HuH-7 (cell line): ENCODE measurements around the gene CASQ1.

Source experiments
- DNase-seq: peaks from one replicate; pipeline ENCODE4 v3.0.0; 2011; ENCODE audit warnings: low spot score

Gene CASQ1

GRCh38 chr1:160205242-160206035, 15.1 kb downstream of the CASQ1 start, which contains the start of gene PEA15:
TSS of gene PEA15 (plus strand) at chr1:160205384. CDS start at chr1:160211545, 6,161 bp downstream.
- peak; percentile 82 for DNase-seq

GRCh38 chr1:160206036-160206389, 15.6 kb downstream of the CASQ1 start:
- no peak for DNase-seq

GRCh38 chr1:160206421-160207117, 16.2 kb downstream of the CASQ1 start:
- no peak for DNase-seq

- no peak for DNase-seq
Observed at GRCh38 chr1:160207118-160207650, 16.8 kb downstream of the CASQ1 start.

GRCh38 chr1:160207771-160208556, 17.6 kb downstream of the CASQ1 start:
- DNase-seq = no peak

GRCh38 chr1:160208557-160209320, 18.4 kb downstream of the CASQ1 start:
- DNase-seq = no peak

- DNase-seq = no peak
Observed at GRCh38 chr1:160209321-160210046, 19.1 kb downstream of the CASQ1 start.

- no peak for DNase-seq
Observed at GRCh38 chr1:160210561-160210960, 20.2 kb downstream of the CASQ1 start.

GRCh38 chr1:160211046-160211790, 20.8 kb downstream of the CASQ1 start:
- no peak for DNase-seq

- no peak for DNase-seq
Observed at GRCh38 chr1:160214481-160215140, 24.2 kb downstream of the CASQ1 start.

GRCh38 chr1:160216301-160216700, 25.9 kb downstream of the CASQ1 start:
- DNase-seq = no peak

GRCh38 chr1:160217481-160218051, 27.2 kb downstream of the CASQ1 start:
- no peak for DNase-seq

- DNase-seq = no peak
Observed at GRCh38 chr1:160219062-160219929, 28.9 kb downstream of the CASQ1 start.

GRCh38 chr1:160220301-160220700, 29.9 kb downstream of the CASQ1 start:
- no peak for DNase-seq

- DNase-seq = no peak
Observed at GRCh38 chr1:160221089-160221488, 30.7 kb downstream of the CASQ1 start.

- no peak for DNase-seq
Observed at GRCh38 chr1:160222546-160222945, 32.2 kb downstream of the CASQ1 start.

- DNase-seq = no peak
Observed at GRCh38 chr1:160224606-160225005, 34.2 kb downstream of the CASQ1 start.

GRCh38 chr1:160225345-160225744, 35.0 kb downstream of the CASQ1 start:
- no peak for DNase-seq
